ENCODE measurements around the gene COL6A5. TPM values are rescaled to one million over a fixed set of nuclear protein-coding genes. Genes with fewer than 3 reads are reported as not detected.
A peak's percentile ranks its signal among the peaks of the same experiment; 100 is the strongest.

Gene COL6A5
- total RNA-seq, 6 experiments from 2014 or later: not detected

- H3K9me3 Mint-ChIP-seq: peaks cover 21% of the 10 kb centered on the region
- H3K27ac Mint-ChIP-seq: no peak overlapping the region
- TF ChIP-seq CTCF (IDR thresholded peaks at IDR 0.05): no peak
- no peaks in the 10 kb centered on the region for H3K4me1 Mint-ChIP-seq (ENCODE audit: low read depth)
- DNase-seq: peak; percentile 18
- no peaks in the 10 kb centered on the region for H3K27me3 Mint-ChIP-seq (ENCODE audit: insufficient read depth)
- H3K4me3 Mint-ChIP-seq: no peak overlapping the region
- H3K36me3 Mint-ChIP-seq (ENCODE audit: low read depth): no peaks in the 10 kb centered on the region
Measured at GRCh38 chr3:130316169-130316568, 29.3 kb upstream of the COL6A5 start.

- no peaks in the 10 kb centered on the region for H3K4me1 Mint-ChIP-seq (ENCODE audit: low read depth)
- peaks cover 40% of the 10 kb centered on the region for H3K9me3 Mint-ChIP-seq
- H3K4me3 Mint-ChIP-seq: no peak overlapping the region
- no peaks in the 10 kb centered on the region; the same call in 1 of the 2 replicates for H3K27me3 Mint-ChIP-seq (ENCODE audit: insufficient read depth)
- TF ChIP-seq CTCF (IDR thresholded peaks at IDR 0.05): no peak
- H3K27ac Mint-ChIP-seq: no peak overlapping the region
- DNase-seq: no peak
- no peaks in the 10 kb centered on the region for H3K36me3 Mint-ChIP-seq (ENCODE audit: low read depth)
Measured at GRCh38 chr3:130323503-130323902, 22.0 kb upstream of the COL6A5 start.

- no peaks in the 10 kb centered on the region for H3K4me1 Mint-ChIP-seq (ENCODE audit: low read depth)
- DNase-seq: no peak
- no peaks in the 10 kb centered on the region for H3K36me3 Mint-ChIP-seq (ENCODE audit: low read depth)
- H3K27me3 Mint-ChIP-seq (ENCODE audit: insufficient read depth): no peaks in the 10 kb centered on the region; the same call in 1 of the 2 replicates
- no peak for TF ChIP-seq CTCF (IDR thresholded peaks at IDR 0.05)
- no peak overlapping the region for H3K27ac Mint-ChIP-seq
- H3K4me3 Mint-ChIP-seq: no peak overlapping the region
- peaks cover 18% of the 10 kb centered on the region for H3K9me3 Mint-ChIP-seq
Measured at GRCh38 chr3:130340766-130341165, 4.7 kb upstream of the COL6A5 start.

GRCh38 chr3:130341388-130341787 is 4.1 kb upstream of the COL6A5 start:
- no peaks in the 10 kb centered on the region; the same call in 1 of the 2 replicates for H3K27me3 Mint-ChIP-seq (ENCODE audit: insufficient read depth)
- H3K4me3 Mint-ChIP-seq: no peak overlapping the region
- DNase-seq: no peak
- no peaks in the 10 kb centered on the region for H3K4me1 Mint-ChIP-seq (ENCODE audit: low read depth)
- TF ChIP-seq CTCF (IDR thresholded peaks at IDR 0.05): no peak
- H3K36me3 Mint-ChIP-seq (ENCODE audit: low read depth): no peaks in the 10 kb centered on the region
- H3K27ac Mint-ChIP-seq: no peak overlapping the region
- H3K9me3 Mint-ChIP-seq: peaks cover 15% of the 10 kb centered on the region

GRCh38 chr3:130341882-130342281 is 3.6 kb upstream of the COL6A5 start:
- TF ChIP-seq CTCF (IDR thresholded peaks at IDR 0.05): no peak
- Mint-ChIP-seq H3K36me3 (ENCODE audit: low read depth) (no peaks in the 10 kb centered on the region), H3K27ac (no peak overlapping the region), H3K4me3 (no peak overlapping the region), H3K27me3 (ENCODE audit: insufficient read depth) (no peaks in the 10 kb centered on the region; the same call in 1 of the 2 replicates), H3K9me3 (peaks cover 20% of the 10 kb centered on the region), H3K4me1 (ENCODE audit: low read depth) (no peaks in the 10 kb centered on the region)
- no peak for DNase-seq
